B cell (primary cell): ENCODE results near the gene MID1. TPM values are rescaled to one million over a fixed set of nuclear protein-coding genes. Genes with fewer than 3 reads are reported as not detected.

Experiments used
- ATAC-seq: fragments of 200-7000 bp; cut with Tn5 transposase; one replicate; pipeline ENCODE4 v1.10.0; 2021; ENCODE audit warnings: low read depth, mild to moderate bottlenecking, moderate number of reproducible peaks, moderate library complexity
- CTCF ChIA-PET: fragments of 350-600 bp; sonication (Branson Sonifier 250); formaldehyde crosslinking; loops from one replicate; lab custom pipeline; 2021; ENCODE audit warnings: antibody characterized with exemption, inconsistent platforms; lab: Charles Lee
- POLR2A ChIA-PET: fragments of 350-600 bp; sonication (Branson Sonifier 250); formaldehyde crosslinking; loops from one replicate; lab custom pipeline; 2021; ENCODE audit warnings: antibody characterized with exemption; lab: Charles Lee
- DNase-seq: peaks from one replicate; pipeline ENCODE4 v3.0.0; 2013
- H2AFZ ChIP-seq: 2 replicates; pipeline ENCODE4 v1.6.1; 2012; ENCODE audit warnings: mild to moderate bottlenecking, low read depth, low read length; ENCODE audit not compliant: insufficient read depth, poor library complexity, severe bottlenecking
- H3K27ac ChIP-seq, 2 donors: 1 replicate in 1 of 2; 2 replicates in 1 of 2; pipeline ENCODE4 v1.5.1; 2012 to 2013; ENCODE audit warnings: low read length in 2 of 2, mild to moderate bottlenecking in 2 of 2, moderate library complexity in 1 of 2
- H3K27me3 ChIP-seq, 4 experiments: fragments of 200-600 bp in 1 of 4; sonication (generic) in 1 of 4; replicated peaks in 1 of 4; 1 replicate in 2 of 4; 2 replicates in 2 of 4; pipeline versions ENCODE4 v1.6.1 to v1.7.0; 2013 to 2016; ENCODE audit warnings: low read length in 3 of 4, mild to moderate bottlenecking in 2 of 4, mixed read lengths in 1 of 4, moderate library complexity in 1 of 4; ENCODE audit not compliant: insufficient read depth in 4 of 4, control insufficient read depth in 3 of 4; ENCODE audit errors: control extremely low read depth in 1 of 4
- H3K36me3 ChIP-seq, 2 experiments: replicated peaks in 1 of 2; 1 replicate in 1 of 2; 2 replicates in 1 of 2; pipeline versions ENCODE4 v1.6.1 to v1.7.1; 2013; ENCODE audit warnings: low read length in 1 of 2; ENCODE audit not compliant: insufficient read depth in 2 of 2, control insufficient read depth in 1 of 2; ENCODE audit errors: control extremely low read depth in 1 of 2, extremely low read depth in 1 of 2
- H3K4me1 ChIP-seq, 2 donors: fragments of 200-600 bp in 1 of 2; sonication (generic) in 1 of 2; 1 replicate in 1 of 2; 2 replicates in 1 of 2; pipeline versions ENCODE4 v1.5.1 to v1.6.1; 2013 to 2017; ENCODE audit warnings: low read length in 2 of 2; ENCODE audit not compliant: control insufficient read depth in 2 of 2, insufficient read depth in 2 of 2
- H3K4me2 ChIP-seq: replicated peaks from 2 replicates; pipeline ENCODE3; 2012; ENCODE audit warnings: mild to moderate bottlenecking, low read depth, low read length; ENCODE audit not compliant: poor library complexity, severe bottlenecking
- H3K4me3 ChIP-seq, 5 experiments: fragments of 200-600 bp in 1 of 5; sonication (generic) in 1 of 5; 1 replicate in 3 of 5; 2 replicates in 2 of 5; pipeline versions ENCODE4 v1.5.1 to v1.7.0; 2011 to 2016; ENCODE audit warnings: low read length in 4 of 5, mild to moderate bottlenecking in 4 of 5, low read depth in 2 of 5, control low read depth in 1 of 5, moderate library complexity in 1 of 5; ENCODE audit not compliant: insufficient read depth in 1 of 5; ENCODE audit errors: control extremely low read depth in 1 of 5, extremely low read depth in 1 of 5
- H3K79me2 ChIP-seq: fragments of 200-600 bp; sonication (generic); one replicate; pipeline ENCODE4 v1.6.0; 2016; ENCODE audit warnings: low read length; ENCODE audit not compliant: control insufficient read depth, insufficient read depth
- H3K9ac ChIP-seq: fragments of 200-600 bp; sonication (generic); 2 replicates; pipeline ENCODE4 v1.6.1; 2017; ENCODE audit warnings: mild to moderate bottlenecking, low read length, moderate library complexity
- H3K9me3 ChIP-seq, 3 donors: one replicate each; pipeline versions ENCODE4 v1.6.1 to v1.7.1; 2013; ENCODE audit warnings: low read length in 2 of 3; ENCODE audit not compliant: control insufficient read depth in 2 of 3, insufficient read depth in 1 of 3; ENCODE audit errors: control extremely low read depth in 1 of 3
- H4K20me1 ChIP-seq: 2 replicates; pipeline ENCODE4 v1.6.0; 2012; ENCODE audit warnings: mild to moderate bottlenecking, low read length; ENCODE audit not compliant: insufficient read depth, control insufficient read depth, poor library complexity, severe bottlenecking
- H3K27ac Mint-ChIP-seq: one replicate; pipeline ENCODE4 v1.8.0; 2021; ENCODE audit warnings: mixed read lengths
- H3K27me3 Mint-ChIP-seq: one replicate; pipeline ENCODE4 v1.8.0; 2021; ENCODE audit warnings: mixed read lengths
- H3K4me1 Mint-ChIP-seq: one replicate; pipeline ENCODE4 v1.8.0; 2021; ENCODE audit warnings: mixed read lengths
- H3K4me3 Mint-ChIP-seq: one replicate; pipeline ENCODE4 v1.8.0; 2021; ENCODE audit warnings: mixed read lengths
- H3K9me3 Mint-ChIP-seq: one replicate; pipeline ENCODE4 v1.8.0; 2022; ENCODE audit warnings: mixed read lengths; ENCODE audit not compliant: insufficient read depth
- CTCF ChIP-seq: fragments of 200-600 bp; IDR thresholded peaks from one replicate; pipeline ENCODE4 v1.8.0; 2022; ENCODE audit warnings: antibody characterized with exemption, mild to moderate bottlenecking
- EZH2 ChIP-seq: IDR thresholded peaks from 2 replicates; pipeline ENCODE4 v1.6.1; 2012; ENCODE audit warnings: borderline replicate concordance, low read depth, mild to moderate bottlenecking, moderate library complexity, low read length; ENCODE audit not compliant: insufficient read depth, poor library complexity, severe bottlenecking
- WGBS: methylation state at CpG from one replicate; pipeline ENCODE4 v1.1.5; 2013; ENCODE audit warnings: missing lambda C conversion rate; ENCODE audit not compliant: insufficient coverage; 5-methylcytosine and 5-hydroxymethylcytosine counted together
- intact Hi-C: fragments of 100-400 bp; cut with micrococcal nuclease; formaldehyde crosslinking; loops from one replicate; pipeline ENCODE4 v1.10.0; 2022
- polyA plus RNA-seq: library from polyadenylated mRNA; depleted of rRNA; stranded (reverse); fragments of >200 nt; gene quantifications from 2 replicates; pipeline ENCODE4 v1.2.3, GENCODE V29; 2012
- total RNA-seq, 2 donors: library from RNA; stranded (reverse); fragments of 120-200 nt in 1 of 2; gene quantifications; 1 replicate in 1 of 2; 2 replicates in 1 of 2; pipeline versions ENCODE4 v1.2.3 to v1.2.4, GENCODE V29; 2013 to 2022

Gene MID1
- total and polyA plus RNA-seq, 2 donors (not counting 1 experiment from before 2014, with no cell fraction given), result 0.15 to 0.44 TPM

GRCh38 chrX:10577853-10578252 is 42.5 kb downstream of the MID1 start:
- POLR2A ChIA-PET, result no interaction called here
- ATAC-seq (no peak), DNase-seq (no peak)
- Histone ChIP-seq H3K4me2 (no peak overlapping the region), H2AFZ (no peak overlapping the region), H3K27ac (no peak overlapping the region), H4K20me1 (no peaks in the 10 kb centered on the region), H3K79me2 (no peaks in the 10 kb centered on the region), H3K36me3 (no peaks in the 10 kb centered on the region), H3K9ac (no peak overlapping the region), H3K4me1 (no peaks in the 10 kb centered on the region), H3K4me3 (no peak overlapping the region), H3K9me3 (no peaks in the 10 kb centered on the region), H3K27me3 (no peaks in the 10 kb centered on the region)
- peaks cover 4% of the 10 kb centered on the region for H3K27me3 Mint-ChIP-seq
- H3K4me3 Mint-ChIP-seq, result no peak overlapping the region
- no CpG with 5 or more reads among the region's 2 CpGs for WGBS
- no peak for TF ChIP-seq CTCF
- no peak for TF ChIP-seq EZH2
- no peaks in the 10 kb centered on the region for H3K4me1 Mint-ChIP-seq
- intact Hi-C loops, result no loop called here
- no peak overlapping the region for H3K27ac Mint-ChIP-seq
- CTCF ChIA-PET, result no interaction called here
- H3K9me3 Mint-ChIP-seq, result no peaks in the 10 kb centered on the region

- Histone ChIP-seq H3K9me3 (no peaks in the 10 kb centered on the region), H3K79me2 (no peaks in the 10 kb centered on the region), H3K9ac (no peak overlapping the region), H3K27ac (no peak overlapping the region), H2AFZ (no peak overlapping the region), H3K4me1 (no peaks in the 10 kb centered on the region), H3K27me3 (no peaks in the 10 kb centered on the region), H4K20me1 (no peaks in the 10 kb centered on the region), H3K36me3 (no peaks in the 10 kb centered on the region), H3K4me2 (no peak overlapping the region), H3K4me3 (no peak overlapping the region)
- Mint-ChIP-seq H3K9me3 (no peaks in the 10 kb centered on the region), H3K4me3 (no peak overlapping the region), H3K27ac (no peak overlapping the region), H3K27me3 (peaks cover 4% of the 10 kb centered on the region), H3K4me1 (no peaks in the 10 kb centered on the region)
- CTCF ChIA-PET, result no interaction called here
- intact Hi-C loops, result no loop called here
- DNase-seq (no peak), ATAC-seq (no peak)
- POLR2A ChIA-PET, result no interaction called here
- TF ChIP-seq CTCF, result no peak
- no peak for TF ChIP-seq EZH2
- 83% methylated on average over 6 of the region's 16 CpGs for WGBS
Measured at GRCh38 chrX:10576777-10577447, 43.5 kb downstream of the MID1 start.
